Lower leg skin (tissue), 4 donors: ENCODE results near the gene KDM6A. TPM values are rescaled to one million over a fixed set of nuclear protein-coding genes. Genes with fewer than 3 reads are reported as not detected.

Source experiments
- DNase-seq, 2 donors: peaks; one replicate each; pipeline ENCODE4 v3.0.0-alpha.2; 2019; ENCODE audit warnings: low spot score in 2 of 2
- H3K4me3 ChIP-seq: fragments of 200-600 bp; sonication (generic); 2 replicates; pipeline ENCODE4 v1.5.1; 2017; ENCODE audit warnings: mild to moderate bottlenecking, low read depth; ENCODE audit not compliant: poor library complexity, severe bottlenecking
- CTCF ChIP-seq, 3 donors: fragments of 450-650 bp; IDR thresholded peaks; one replicate each; pipeline ENCODE4 v1.5.1; 2016; ENCODE audit warnings: antibody characterized with exemption in 3 of 3, mild to moderate bottlenecking in 3 of 3, moderate library complexity in 2 of 3
- POLR2A ChIP-seq, 2 donors: fragments of 450-650 bp; IDR thresholded peaks; one replicate each; pipeline ENCODE4 v1.6.1; 2016 to 2017; ENCODE audit warnings: antibody characterized with exemption in 2 of 2, mild to moderate bottlenecking in 1 of 2, moderate library complexity in 1 of 2
- WGBS, 2 donors: methylation state at CpG; one replicate each; pipeline ENCODE4 v1.1.5; 2018; 5-methylcytosine and 5-hydroxymethylcytosine counted together
- intact Hi-C: fragments of 100-400 bp; cut with DNase I; formaldehyde crosslinking; loops from one replicate; pipeline ENCODE4 v1.15.0; 2023; ENCODE audit warnings: low total_unique reads
- total RNA-seq, 4 donors: library from RNA; depleted of rRNA; stranded (reverse); fragments of >200 nt; gene quantifications; one replicate each; pipeline ENCODE4 v1.1.0, GENCODE V29; 2016

KDM6A gene
- total RNA-seq, 4 donors from 2014 or later: 30.3 to 88.2 (median 43.7) TPM

DNA sequence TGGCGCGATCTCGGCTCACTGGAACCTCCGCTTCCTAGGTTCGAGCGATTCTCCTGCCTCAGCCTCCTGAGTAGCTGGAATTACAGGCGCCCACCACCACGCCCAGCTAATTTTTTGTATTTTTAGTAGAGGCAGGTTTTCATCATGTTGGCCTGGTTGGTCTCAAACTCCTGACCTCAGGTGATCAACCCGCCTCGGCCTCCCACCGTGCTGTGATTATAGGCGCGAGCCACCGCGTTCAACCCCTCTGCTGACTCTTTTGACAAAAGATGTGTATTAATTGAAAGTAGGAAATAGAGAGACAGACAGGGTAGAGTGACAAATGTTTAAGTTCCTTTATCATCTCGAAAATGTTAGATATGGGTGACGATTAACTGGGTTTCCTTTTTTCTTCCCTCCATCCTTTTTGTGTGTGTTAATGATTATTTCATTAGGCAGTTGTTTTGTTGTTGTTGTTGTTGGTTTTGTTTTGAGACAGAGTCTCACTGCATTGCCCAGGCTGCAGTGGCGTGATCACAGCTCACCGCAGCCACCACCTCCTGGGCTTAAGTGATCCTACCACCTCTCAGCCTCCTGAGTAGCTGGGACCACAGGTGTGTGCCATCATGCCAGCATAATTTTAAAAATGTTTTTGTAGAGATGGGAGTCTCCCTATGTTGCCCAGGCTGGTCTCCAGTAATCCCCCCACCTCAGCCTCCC is 79.5 kb downstream of the KDM6A start:
- no peak overlapping the region for H3K4me3 ChIP-seq
- no peak for DNase-seq
- intact Hi-C loops: no loop called here
- 95 to 98% methylated on average over 13 to 19 of the region's 19 CpGs for WGBS, 2 donors
- TF ChIP-seq CTCF (IDR thresholded peaks at IDR 0.05) (no peak), POLR2A (IDR thresholded peaks at IDR 0.05) (no peak)

DNA sequence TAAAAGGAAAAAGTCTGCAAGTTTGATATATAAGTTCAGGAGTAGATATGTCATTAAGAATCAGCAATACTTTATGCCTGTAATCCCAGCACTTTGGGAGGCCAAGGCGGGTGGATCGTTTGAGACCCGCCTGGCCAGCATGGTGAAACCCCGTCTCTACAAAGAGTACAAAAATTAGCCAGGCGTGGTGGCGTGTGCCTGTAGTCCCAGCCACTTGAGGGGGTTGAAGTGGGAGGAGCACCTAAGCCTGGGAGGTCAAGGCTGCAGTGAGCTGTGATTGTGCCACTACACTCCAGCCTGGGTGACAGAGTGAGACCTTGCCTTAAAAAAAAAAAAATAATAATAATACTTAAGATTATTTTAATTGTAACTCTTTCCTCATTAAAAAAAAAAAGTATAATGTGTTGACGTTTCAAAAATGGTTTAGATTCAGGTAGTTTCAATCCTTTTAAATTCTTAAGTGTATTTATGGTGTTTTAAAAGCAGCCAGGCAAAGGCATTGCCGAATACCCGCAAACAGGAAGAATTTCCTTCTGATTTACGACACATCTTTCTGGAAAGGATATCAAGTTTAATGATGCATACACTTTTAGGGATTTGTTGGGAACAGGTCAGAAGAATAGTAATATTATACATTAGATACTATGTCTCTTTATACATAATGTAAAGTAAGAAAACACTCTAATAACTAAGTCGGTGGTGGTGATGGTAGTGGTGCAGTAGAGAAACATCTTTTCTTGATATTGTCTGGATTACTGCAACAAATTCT is 80.9 kb downstream of the KDM6A start:
- no peak overlapping the region for H3K4me3 ChIP-seq
- TF ChIP-seq CTCF (IDR thresholded peaks at IDR 0.05) (no peak), POLR2A (IDR thresholded peaks at IDR 0.05) (no peak)
- intact Hi-C loops: no loop called here
- WGBS, 2 donors: 65 to 71% methylated on average over 11 of the region's 11 CpGs
- DNase-seq: no peak

GRCh38 chrX:44954562-44954961 is 81.6 kb downstream of the KDM6A start:
- intact Hi-C loops: no loop called here
- no peak for TF ChIP-seq POLR2A (IDR thresholded peaks at IDR 0.05)
- no peak for TF ChIP-seq CTCF (IDR thresholded peaks at IDR 0.05)
- no peak overlapping the region for H3K4me3 ChIP-seq
- no peak for DNase-seq
- WGBS, 2 donors: 66 to 79% methylated on average over 3 of the region's 3 CpGs

DNA sequence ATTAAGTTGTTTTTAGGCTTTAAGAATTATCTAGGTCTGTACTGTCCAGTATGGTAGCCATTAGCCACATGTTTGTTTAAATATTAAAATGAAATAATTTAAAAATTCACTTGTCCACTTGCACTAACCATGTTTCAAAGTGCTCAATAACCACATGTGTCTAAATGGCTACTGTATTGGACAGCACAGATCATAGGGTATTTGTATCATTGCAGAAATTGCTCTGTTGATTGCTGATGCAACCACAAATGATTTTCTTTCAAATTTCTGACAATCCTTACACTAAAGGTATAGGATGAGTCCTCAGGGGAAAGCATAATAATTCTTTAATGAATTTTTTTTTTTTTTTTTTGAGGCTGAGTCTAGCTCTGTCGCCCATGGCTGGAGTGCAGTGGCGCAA is 84.9 kb downstream of the KDM6A start:
- TF ChIP-seq CTCF (IDR thresholded peaks at IDR 0.05) (no peak), POLR2A (IDR thresholded peaks at IDR 0.05) (no peak)
- no peak overlapping the region for H3K4me3 ChIP-seq
- 100% methylated on average over 2 of the region's 2 CpGs for WGBS, 2 donors
- no peak for DNase-seq
- intact Hi-C loops: no loop called here

GRCh38 chrX:44958480-44958879 is 85.5 kb downstream of the KDM6A start:
- intact Hi-C loops: no loop called here
- WGBS, 2 donors: 64 to 80% methylated on average over 1 of the region's 1 CpG
- H3K4me3 ChIP-seq: no peak overlapping the region
- no peak for DNase-seq
- no peak for TF ChIP-seq POLR2A (IDR thresholded peaks at IDR 0.05)
- no peak for TF ChIP-seq CTCF (IDR thresholded peaks at IDR 0.05)
